Liver (tissue), 3 donors: Measurements from ENCODE around the gene COL4A4.

Source experiments
- GABPA ChIP-seq, 2 donors: IDR thresholded peaks in 1 of 2; conservative IDR thresholded peaks in 1 of 2; 2 replicates each; pipeline ENCODE4 v1.6.1; 2016; ENCODE audit warnings: antibody characterized with exemption in 2 of 2, mild to moderate bottlenecking in 1 of 2, moderate library complexity in 1 of 2
- JUND ChIP-seq, 2 donors: IDR thresholded peaks; 2 replicates each; pipeline ENCODE4 v1.6.1; 2016; ENCODE audit warnings: antibody characterized with exemption in 2 of 2
- RAD21 ChIP-seq, 2 donors: IDR thresholded peaks; 2 replicates each; pipeline ENCODE4 v1.6.1; 2016; ENCODE audit warnings: antibody characterized with exemption in 2 of 2, mild to moderate bottlenecking in 2 of 2
- TAF1 ChIP-seq: conservative IDR thresholded peaks from 2 replicates; pipeline ENCODE4 v1.6.1; 2016; ENCODE audit warnings: antibody characterized with exemption, mild to moderate bottlenecking
- TF ChIP-seq, protein P1 (sequence below): fragments of 150-350 bp; IDR thresholded peaks from 2 replicates; pipeline ENCODE4 v1.5.1; 2017; ENCODE audit warnings: improper control_type of control experiment, low read depth, low read length; ENCODE audit not compliant: missing input control
- TF ChIP-seq, protein P2 (sequence below): IDR thresholded peaks from 2 replicates; pipeline ENCODE4 v1.6.1; 2016; ENCODE audit warnings: antibody characterized with exemption
- TF ChIP-seq, protein P3 (sequence below): IDR thresholded peaks from 2 replicates; pipeline ENCODE4 v1.6.1; 2016; ENCODE audit warnings: antibody characterized with exemption, mild to moderate bottlenecking
- TF ChIP-seq, protein P4 (sequence below): IDR thresholded peaks from 2 replicates; pipeline ENCODE4 v1.6.1; 2016; ENCODE audit warnings: antibody characterized with exemption
- donor health status: healthy.
- donor health status: healthy.

DNA sequence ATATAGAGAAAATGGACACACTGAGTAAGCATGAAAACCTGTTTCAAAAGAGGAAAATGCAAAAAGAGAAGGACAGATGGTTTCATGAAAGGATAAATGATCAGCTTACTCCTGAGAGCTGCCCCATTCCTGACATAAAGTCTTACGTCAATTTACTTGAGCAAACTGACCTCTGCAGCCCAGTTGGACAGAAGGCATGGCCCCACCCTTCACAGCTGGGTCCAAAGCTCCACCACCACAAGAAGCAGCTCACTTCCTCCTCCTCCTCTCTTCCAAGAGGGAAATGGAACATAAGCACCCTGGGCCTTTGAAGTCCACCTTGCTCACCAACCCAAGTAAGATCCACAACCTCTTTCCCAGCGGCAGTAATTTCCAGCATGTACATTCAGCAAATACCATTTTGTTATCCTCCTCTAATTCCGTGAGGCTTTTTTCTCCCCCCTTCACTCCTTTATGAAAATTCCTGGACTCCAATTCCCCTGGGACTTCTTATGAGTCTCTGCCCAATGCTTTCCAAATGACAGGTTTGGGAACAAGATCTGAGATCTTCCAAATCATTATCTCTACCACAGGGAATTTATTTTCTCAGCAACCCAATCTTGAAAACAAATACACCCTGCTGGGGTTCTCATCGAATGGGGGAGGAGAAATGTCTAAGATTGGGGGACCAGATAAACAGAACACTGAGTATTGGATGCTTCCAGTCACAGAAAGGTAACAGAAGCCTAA is 10.1 kb downstream of the COL4A4 start:
- TF ChIP-seq, protein P1, sequence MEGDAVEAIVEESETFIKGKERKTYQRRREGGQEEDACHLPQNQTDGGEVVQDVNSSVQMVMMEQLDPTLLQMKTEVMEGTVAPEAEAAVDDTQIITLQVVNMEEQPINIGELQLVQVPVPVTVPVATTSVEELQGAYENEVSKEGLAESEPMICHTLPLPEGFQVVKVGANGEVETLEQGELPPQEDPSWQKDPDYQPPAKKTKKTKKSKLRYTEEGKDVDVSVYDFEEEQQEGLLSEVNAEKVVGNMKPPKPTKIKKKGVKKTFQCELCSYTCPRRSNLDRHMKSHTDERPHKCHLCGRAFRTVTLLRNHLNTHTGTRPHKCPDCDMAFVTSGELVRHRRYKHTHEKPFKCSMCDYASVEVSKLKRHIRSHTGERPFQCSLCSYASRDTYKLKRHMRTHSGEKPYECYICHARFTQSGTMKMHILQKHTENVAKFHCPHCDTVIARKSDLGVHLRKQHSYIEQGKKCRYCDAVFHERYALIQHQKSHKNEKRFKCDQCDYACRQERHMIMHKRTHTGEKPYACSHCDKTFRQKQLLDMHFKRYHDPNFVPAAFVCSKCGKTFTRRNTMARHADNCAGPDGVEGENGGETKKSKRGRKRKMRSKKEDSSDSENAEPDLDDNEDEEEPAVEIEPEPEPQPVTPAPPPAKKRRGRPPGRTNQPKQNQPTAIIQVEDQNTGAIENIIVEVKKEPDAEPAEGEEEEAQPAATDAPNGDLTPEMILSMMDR, result no peak
- TF ChIP-seq GABPA (IDR thresholded peaks at IDR 0.05 in 1 of 2, conservative IDR thresholded peaks at IDR 0.05 in 1 of 2) (no peak), JUND (IDR thresholded peaks at IDR 0.05) (no peak), TAF1 (no peak), RAD21 (IDR thresholded peaks at IDR 0.05) (no peak)
- TF ChIP-seq, protein P2, sequence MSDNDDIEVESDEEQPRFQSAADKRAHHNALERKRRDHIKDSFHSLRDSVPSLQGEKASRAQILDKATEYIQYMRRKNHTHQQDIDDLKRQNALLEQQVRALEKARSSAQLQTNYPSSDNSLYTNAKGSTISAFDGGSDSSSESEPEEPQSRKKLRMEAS, result no peak
- TF ChIP-seq, protein P3, sequence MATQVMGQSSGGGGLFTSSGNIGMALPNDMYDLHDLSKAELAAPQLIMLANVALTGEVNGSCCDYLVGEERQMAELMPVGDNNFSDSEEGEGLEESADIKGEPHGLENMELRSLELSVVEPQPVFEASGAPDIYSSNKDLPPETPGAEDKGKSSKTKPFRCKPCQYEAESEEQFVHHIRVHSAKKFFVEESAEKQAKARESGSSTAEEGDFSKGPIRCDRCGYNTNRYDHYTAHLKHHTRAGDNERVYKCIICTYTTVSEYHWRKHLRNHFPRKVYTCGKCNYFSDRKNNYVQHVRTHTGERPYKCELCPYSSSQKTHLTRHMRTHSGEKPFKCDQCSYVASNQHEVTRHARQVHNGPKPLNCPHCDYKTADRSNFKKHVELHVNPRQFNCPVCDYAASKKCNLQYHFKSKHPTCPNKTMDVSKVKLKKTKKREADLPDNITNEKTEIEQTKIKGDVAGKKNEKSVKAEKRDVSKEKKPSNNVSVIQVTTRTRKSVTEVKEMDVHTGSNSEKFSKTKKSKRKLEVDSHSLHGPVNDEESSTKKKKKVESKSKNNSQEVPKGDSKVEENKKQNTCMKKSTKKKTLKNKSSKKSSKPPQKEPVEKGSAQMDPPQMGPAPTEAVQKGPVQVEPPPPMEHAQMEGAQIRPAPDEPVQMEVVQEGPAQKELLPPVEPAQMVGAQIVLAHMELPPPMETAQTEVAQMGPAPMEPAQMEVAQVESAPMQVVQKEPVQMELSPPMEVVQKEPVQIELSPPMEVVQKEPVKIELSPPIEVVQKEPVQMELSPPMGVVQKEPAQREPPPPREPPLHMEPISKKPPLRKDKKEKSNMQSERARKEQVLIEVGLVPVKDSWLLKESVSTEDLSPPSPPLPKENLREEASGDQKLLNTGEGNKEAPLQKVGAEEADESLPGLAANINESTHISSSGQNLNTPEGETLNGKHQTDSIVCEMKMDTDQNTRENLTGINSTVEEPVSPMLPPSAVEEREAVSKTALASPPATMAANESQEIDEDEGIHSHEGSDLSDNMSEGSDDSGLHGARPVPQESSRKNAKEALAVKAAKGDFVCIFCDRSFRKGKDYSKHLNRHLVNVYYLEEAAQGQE, result no peak
- TF ChIP-seq, protein P4, sequence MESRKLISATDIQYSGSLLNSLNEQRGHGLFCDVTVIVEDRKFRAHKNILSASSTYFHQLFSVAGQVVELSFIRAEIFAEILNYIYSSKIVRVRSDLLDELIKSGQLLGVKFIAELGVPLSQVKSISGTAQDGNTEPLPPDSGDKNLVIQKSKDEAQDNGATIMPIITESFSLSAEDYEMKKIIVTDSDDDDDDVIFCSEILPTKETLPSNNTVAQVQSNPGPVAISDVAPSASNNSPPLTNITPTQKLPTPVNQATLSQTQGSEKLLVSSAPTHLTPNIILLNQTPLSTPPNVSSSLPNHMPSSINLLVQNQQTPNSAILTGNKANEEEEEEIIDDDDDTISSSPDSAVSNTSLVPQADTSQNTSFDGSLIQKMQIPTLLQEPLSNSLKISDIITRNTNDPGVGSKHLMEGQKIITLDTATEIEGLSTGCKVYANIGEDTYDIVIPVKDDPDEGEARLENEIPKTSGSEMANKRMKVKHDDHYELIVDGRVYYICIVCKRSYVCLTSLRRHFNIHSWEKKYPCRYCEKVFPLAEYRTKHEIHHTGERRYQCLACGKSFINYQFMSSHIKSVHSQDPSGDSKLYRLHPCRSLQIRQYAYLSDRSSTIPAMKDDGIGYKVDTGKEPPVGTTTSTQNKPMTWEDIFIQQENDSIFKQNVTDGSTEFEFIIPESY, result no peak
